CD14-positive monocyte (primary cell): ENCODE results near the gene ITGB2. TPM values are rescaled to one million over a fixed set of nuclear protein-coding genes. Genes with fewer than 3 reads are reported as not detected.

Source experiments
- DNase-seq, 3 donors: peaks; one replicate each; pipeline ENCODE4 v3.0.0-alpha.2; 2011 to 2022
- H2AFZ ChIP-seq: 2 replicates; pipeline ENCODE4 v1.6.0; 2012; ENCODE audit warnings: mild to moderate bottlenecking, low read depth, low read length, inconsistent platforms; ENCODE audit not compliant: insufficient read depth, poor library complexity, severe bottlenecking
- H3K27ac ChIP-seq, 2 donors: 1 replicate in 1 of 2; 2 replicates in 1 of 2; pipeline ENCODE4 v1.5.1; 2012 to 2013; ENCODE audit warnings: low read length in 2 of 2, control low read depth in 1 of 2, inconsistent platforms in 1 of 2, low read depth in 1 of 2, mild to moderate bottlenecking in 1 of 2
- H3K27me3 ChIP-seq, 2 donors: one replicate each; pipeline versions ENCODE4 v1.6.0 to v1.6.1; 2011 to 2013; ENCODE audit warnings: low read length in 2 of 2; ENCODE audit not compliant: control insufficient read depth in 2 of 2, insufficient read depth in 2 of 2
- H3K36me3 ChIP-seq, 2 donors: replicated peaks in 1 of 2; 1 replicate in 1 of 2; 2 replicates in 1 of 2; pipeline versions ENCODE4 v1.5.1 to v1.6.1; 2012 to 2013; ENCODE audit warnings: low read length in 2 of 2, control low read depth in 1 of 2, inconsistent platforms in 1 of 2, mild to moderate bottlenecking in 1 of 2; ENCODE audit not compliant: insufficient read depth in 2 of 2, control insufficient read depth in 1 of 2
- H3K4me1 ChIP-seq, 2 donors: 1 replicate in 1 of 2; 2 replicates in 1 of 2; pipeline versions ENCODE4 v1.5.1 to v1.6.1; 2012 to 2013; ENCODE audit warnings: low read length in 2 of 2, control low read depth in 1 of 2, inconsistent platforms in 1 of 2, mild to moderate bottlenecking in 1 of 2, moderate library complexity in 1 of 2; ENCODE audit not compliant: insufficient read depth in 2 of 2, control insufficient read depth in 1 of 2
- H3K4me2 ChIP-seq: replicated peaks from 2 replicates; pipeline ENCODE3; 2012; ENCODE audit warnings: low read length, moderate library complexity, mild to moderate bottlenecking; ENCODE audit not compliant: poor library complexity, severe bottlenecking; ENCODE audit errors: extremely low read depth
- H3K4me3 ChIP-seq, 3 experiments: fragments of 200-600 bp in 1 of 3; sonication (generic) in 1 of 3; replicated peaks in 1 of 3; 1 replicate in 2 of 3; 2 replicates in 1 of 3; pipeline ENCODE4 v1.5.1; 2011 to 2013; ENCODE audit warnings: low read length in 3 of 3, mild to moderate bottlenecking in 3 of 3, control low read depth in 2 of 3, low read depth in 2 of 3, inconsistent platforms in 1 of 3, moderate library complexity in 1 of 3
- H3K79me2 ChIP-seq: 2 replicates; pipeline ENCODE4 v1.6.0; 2012; ENCODE audit warnings: mild to moderate bottlenecking, control low read depth, inconsistent platforms, low read length, moderate library complexity; ENCODE audit not compliant: insufficient read depth
- H3K9ac ChIP-seq: 2 replicates; pipeline ENCODE4 v1.6.0; 2017; ENCODE audit warnings: low read length, mild to moderate bottlenecking; ENCODE audit not compliant: insufficient read depth, poor library complexity, severe bottlenecking
- H3K9me3 ChIP-seq, 2 donors: replicated peaks in 1 of 2; 1 replicate in 1 of 2; 2 replicates in 1 of 2; pipeline versions ENCODE4 v1.5.1 to v1.6.1; 2012 to 2013; ENCODE audit warnings: low read length in 2 of 2, control low read depth in 1 of 2; ENCODE audit not compliant: control insufficient read depth in 1 of 2, insufficient read depth in 1 of 2
- H4K20me1 ChIP-seq: 2 replicates; pipeline ENCODE4 v1.6.0; 2012; ENCODE audit warnings: mild to moderate bottlenecking, low read length, control low read depth, moderate library complexity; ENCODE audit not compliant: insufficient read depth
- H3K27ac Mint-ChIP-seq, 7 donors: one replicate each; pipeline ENCODE4 v1.8.0; 2020; ENCODE audit warnings: mild to moderate bottlenecking in 7 of 7, mixed read lengths in 7 of 7, moderate library complexity in 6 of 7, inconsistent platforms in 2 of 7
- H3K27me3 Mint-ChIP-seq, 3 donors: one replicate each; pipeline ENCODE4 v1.8.0; 2021 to 2022; ENCODE audit warnings: low read depth in 3 of 3, mild to moderate bottlenecking in 3 of 3, mixed read lengths in 3 of 3, moderate library complexity in 3 of 3, inconsistent platforms in 1 of 3
- H3K36me3 Mint-ChIP-seq, 2 donors: one replicate each; pipeline ENCODE4 v1.8.0; 2020; ENCODE audit warnings: mixed read lengths in 2 of 2, inconsistent platforms in 1 of 2, mild to moderate bottlenecking in 1 of 2
- H3K4me1 Mint-ChIP-seq: one replicate; pipeline ENCODE4 v1.8.0; 2020; ENCODE audit warnings: mild to moderate bottlenecking, mixed read lengths
- H3K4me3 Mint-ChIP-seq, 2 donors: one replicate each; pipeline ENCODE4 v1.8.0; 2020; ENCODE audit warnings: mild to moderate bottlenecking in 2 of 2, mixed read lengths in 2 of 2, moderate library complexity in 1 of 2
- H3K9me3 Mint-ChIP-seq, 7 donors: one replicate each; pipeline ENCODE4 v1.8.0; 2020 to 2022; ENCODE audit warnings: mixed read lengths in 7 of 7, mild to moderate bottlenecking in 6 of 7, moderate library complexity in 6 of 7, inconsistent platforms in 2 of 7
- WGBS: methylation state at CpG from one replicate; pipeline ENCODE4 v1.1.5; 2013; ENCODE audit warnings: missing lambda C conversion rate; ENCODE audit not compliant: insufficient coverage; 5-methylcytosine and 5-hydroxymethylcytosine counted together
- intact Hi-C, 2 donors: fragments of 100-400 bp; cut with micrococcal nuclease; formaldehyde crosslinking; loops; one replicate each; pipeline versions ENCODE4 v1.15.0 to v1.15.1; 2023
- polyA plus RNA-seq, 3 donors: library from polyadenylated mRNA; depleted of rRNA in 1 of 3; unstranded in 2 of 3; stranded (reverse) in 1 of 3; fragments of 300-500 nt in 2 of 3; fragments of >200 nt in 1 of 3; fragmentation: Illumina TruSeq in 2 of 3; gene quantifications; 1 replicate in 2 of 3; 2 replicates in 1 of 3; pipeline ENCODE4 v1.2.3, GENCODE V29; 2012 to 2021
- TF ChIP-seq, protein P1 (sequence below): fragments of 200-600 bp; IDR thresholded peaks from one replicate; pipeline ENCODE4 v1.8.0; 2022; ENCODE audit warnings: antibody characterized with exemption, mild to moderate bottlenecking

ITGB2 gene
- polyA plus RNA-seq, 3 donors = 1,470 to 1,628 (median 1,602) TPM

DNA sequence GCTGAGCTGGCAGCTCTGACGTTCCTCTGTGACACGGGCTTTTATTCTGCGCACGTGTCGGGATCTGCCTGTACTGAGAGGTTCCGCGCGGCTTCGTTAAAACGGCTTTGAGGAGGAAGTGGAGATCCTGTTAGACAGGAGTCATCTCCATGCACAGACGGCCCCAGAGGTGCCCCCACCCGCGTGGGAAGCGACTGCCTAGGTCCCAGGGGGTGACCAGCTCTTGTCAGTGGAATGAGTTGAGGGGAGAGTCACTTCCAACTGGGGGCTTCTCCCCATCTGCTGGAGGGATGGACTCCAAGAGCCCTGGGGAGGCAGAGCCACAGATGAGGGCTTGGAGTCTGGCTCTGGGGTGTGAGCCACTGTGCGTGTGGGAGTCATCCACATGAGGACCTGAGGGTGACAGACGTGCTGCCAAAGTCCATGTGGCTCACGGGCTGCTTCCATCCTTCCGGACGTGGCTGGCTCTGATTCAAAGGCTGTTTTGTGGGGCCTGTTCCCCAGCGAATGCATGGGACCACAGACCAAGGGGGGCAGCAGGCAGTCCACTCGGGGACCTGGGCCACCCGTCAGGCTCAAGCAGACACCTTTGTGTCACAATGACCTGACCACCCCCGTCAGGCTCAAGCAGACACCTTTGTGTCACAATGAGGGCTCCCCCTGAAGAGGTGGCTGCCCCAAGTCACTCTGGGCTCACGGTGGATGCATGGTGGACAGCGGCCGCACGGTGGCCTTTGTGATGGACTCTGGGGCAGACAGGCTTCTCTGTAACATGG is 74.0 kb downstream of the ITGB2 start:
- Histone ChIP-seq H3K4me3 (peak overlapping the region in 1 of 3 experiments; percentile 69), H3K36me3 (peaks cover 32% of the 10 kb centered on the region in 2 donors), H3K4me2 (peak overlapping the region; percentile 79), H3K79me2 (peaks cover 11% of the 10 kb centered on the region), H3K9ac (peak overlapping the region; percentile 71), H3K27ac (peak overlapping the region; percentile 72 to 85), H3K27me3 (no peaks in the 10 kb centered on the region), H4K20me1 (peaks cover 50% of the 10 kb centered on the region), H2AFZ (no peak overlapping the region), H3K4me1 (peaks cover 40 to 54% of the 10 kb centered on the region in 2 donors), H3K9me3 (no peaks in the 10 kb centered on the region)
- peaks cover 30 to 41% of the 10 kb centered on the region in 2 donors for H3K36me3 Mint-ChIP-seq
- intact Hi-C loops = no loop called here
- TF ChIP-seq, protein P1, sequence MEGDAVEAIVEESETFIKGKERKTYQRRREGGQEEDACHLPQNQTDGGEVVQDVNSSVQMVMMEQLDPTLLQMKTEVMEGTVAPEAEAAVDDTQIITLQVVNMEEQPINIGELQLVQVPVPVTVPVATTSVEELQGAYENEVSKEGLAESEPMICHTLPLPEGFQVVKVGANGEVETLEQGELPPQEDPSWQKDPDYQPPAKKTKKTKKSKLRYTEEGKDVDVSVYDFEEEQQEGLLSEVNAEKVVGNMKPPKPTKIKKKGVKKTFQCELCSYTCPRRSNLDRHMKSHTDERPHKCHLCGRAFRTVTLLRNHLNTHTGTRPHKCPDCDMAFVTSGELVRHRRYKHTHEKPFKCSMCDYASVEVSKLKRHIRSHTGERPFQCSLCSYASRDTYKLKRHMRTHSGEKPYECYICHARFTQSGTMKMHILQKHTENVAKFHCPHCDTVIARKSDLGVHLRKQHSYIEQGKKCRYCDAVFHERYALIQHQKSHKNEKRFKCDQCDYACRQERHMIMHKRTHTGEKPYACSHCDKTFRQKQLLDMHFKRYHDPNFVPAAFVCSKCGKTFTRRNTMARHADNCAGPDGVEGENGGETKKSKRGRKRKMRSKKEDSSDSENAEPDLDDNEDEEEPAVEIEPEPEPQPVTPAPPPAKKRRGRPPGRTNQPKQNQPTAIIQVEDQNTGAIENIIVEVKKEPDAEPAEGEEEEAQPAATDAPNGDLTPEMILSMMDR = no peak
- peaks cover 2 to 10% (median 4%) of the 10 kb centered on the region in 3 donors for H3K27me3 Mint-ChIP-seq
- peaks cover 44% of the 10 kb centered on the region for H3K4me1 Mint-ChIP-seq
- H3K27ac Mint-ChIP-seq = peak overlapping the region; percentile 86 to 94 (median 88)
- DNase-seq = peak; percentile 88 to 91 (median 88)
- 32% methylated on average over 26 of the region's 27 CpGs for WGBS
- H3K4me3 Mint-ChIP-seq = peak overlapping the region; percentile 68 to 80
- H3K9me3 Mint-ChIP-seq = no peaks in the 10 kb centered on the region

GRCh38 chr21:44846224-44846484 is 74.5 kb downstream of the ITGB2 start:
- H3K9me3 ChIP-seq = no peaks in the 10 kb centered on the region
- peak overlapping the region; percentile 79 for H3K4me2 ChIP-seq
- H4K20me1 ChIP-seq = peaks cover 45% of the 10 kb centered on the region
- intact Hi-C loops = no loop called here
- H3K27ac ChIP-seq = peak overlapping the region; percentile 72 to 85
- H3K9me3 Mint-ChIP-seq = no peaks in the 10 kb centered on the region
- 0% methylated on average over 1 of the region's 1 CpG for WGBS
- peaks cover 44% of the 10 kb centered on the region for H3K4me1 Mint-ChIP-seq
- DNase-seq = no peak
- peak overlapping the region; percentile 3 to 69 (median 37) for H3K4me3 ChIP-seq
- peaks cover 9% of the 10 kb centered on the region for H3K79me2 ChIP-seq
- H3K27me3 ChIP-seq = no peaks in the 10 kb centered on the region
- peaks cover 2 to 10% (median 4%) of the 10 kb centered on the region in 3 donors for H3K27me3 Mint-ChIP-seq
- H2AFZ ChIP-seq = peak overlapping the region; percentile 64
- peak overlapping the region; percentile 86 to 94 (median 88) for H3K27ac Mint-ChIP-seq
- peaks cover 27% of the 10 kb centered on the region in 2 donors for H3K36me3 ChIP-seq
- peak overlapping the region; percentile 68 to 80 for H3K4me3 Mint-ChIP-seq
- peaks cover 25 to 35% of the 10 kb centered on the region in 2 donors for H3K36me3 Mint-ChIP-seq
- H3K4me1 ChIP-seq = peaks cover 40 to 54% of the 10 kb centered on the region in 2 donors
- peak overlapping the region; percentile 71 for H3K9ac ChIP-seq
- TF ChIP-seq, protein P1 = no peak
